Esophagus squamous epithelium (tissue), 5 donors: ENCODE data around the gene PMM1. TPM values are rescaled to one million over a fixed set of nuclear protein-coding genes. Genes with fewer than 3 reads are reported as not detected.

Experiments used
- DNase-seq: peaks from one replicate; lab custom pipeline; 2025; lab: John Stamatoyannopoulos, UW
- H3K27ac ChIP-seq, 4 donors: fragments of 200-600 bp; sonication (generic); one replicate each; pipeline ENCODE4 v1.5.1; 2016 to 2019; ENCODE audit warnings: mild to moderate bottlenecking in 1 of 4
- H3K27me3 ChIP-seq, 4 donors: fragments of 200-600 bp; sonication (generic); 1 replicate in 3 of 4; 2 replicates in 1 of 4; pipeline versions ENCODE4 v1.5.1 to v1.6.0; 2017 to 2021; ENCODE audit warnings: antibody characterized with exemption in 1 of 4
- H3K36me3 ChIP-seq, 3 donors: fragments of 200-600 bp; sonication (generic); one replicate each; pipeline ENCODE4 v1.5.1; 2016 to 2019
- H3K4me1 ChIP-seq, 3 donors: fragments of 200-600 bp; sonication (generic); one replicate each; pipeline ENCODE4 v1.5.1; 2017 to 2019
- H3K4me3 ChIP-seq, 4 donors: fragments of 200-600 bp; sonication (generic); 1 replicate in 3 of 4; 2 replicates in 1 of 4; pipeline ENCODE4 v1.5.1; 2016 to 2019; ENCODE audit warnings: mild to moderate bottlenecking in 2 of 4, moderate library complexity in 1 of 4
- H3K9me3 ChIP-seq, 3 donors: fragments of 200-600 bp; sonication (generic); one replicate each; pipeline ENCODE4 v1.5.1; 2016 to 2019
- POLR2A ChIP-seq, 4 donors: fragments of 450-650 bp; IDR thresholded peaks; one replicate each; pipeline ENCODE4 v1.6.1; 2017; ENCODE audit warnings: antibody characterized with exemption in 4 of 4, mild to moderate bottlenecking in 4 of 4, moderate library complexity in 3 of 4
- WGBS, 2 donors: methylation state at CpG; one replicate each; pipeline ENCODE4 v1.1.5; 2018; 5-methylcytosine and 5-hydroxymethylcytosine counted together
- intact Hi-C: fragments of 100-400 bp; cut with DNase I; formaldehyde crosslinking; loops from one replicate; pipeline ENCODE4 v1.15.0; 2022
- total RNA-seq, 4 donors: library from RNA; depleted of rRNA; stranded (reverse); fragments of >200 nt; gene quantifications; one replicate each; pipeline ENCODE4 v1.1.0, GENCODE V29; 2016
- TF ChIP-seq, protein P1 (sequence below), 6 experiments: fragments of 450-650 bp in 4 of 6; fragments of 200-600 bp in 2 of 6; sonication (generic) in 2 of 6; IDR thresholded peaks; one replicate each; pipeline ENCODE4 v1.5.1; 2016 to 2019; ENCODE audit warnings: antibody characterized with exemption in 6 of 6, mild to moderate bottlenecking in 4 of 6, moderate library complexity in 4 of 6
- donor health status: DM: yes; HTN: yes; CAD: no.

PMM1 gene
- total RNA-seq, 4 donors from 2014 or later = 17.9 to 65.2 (median 49.5) TPM

DNA sequence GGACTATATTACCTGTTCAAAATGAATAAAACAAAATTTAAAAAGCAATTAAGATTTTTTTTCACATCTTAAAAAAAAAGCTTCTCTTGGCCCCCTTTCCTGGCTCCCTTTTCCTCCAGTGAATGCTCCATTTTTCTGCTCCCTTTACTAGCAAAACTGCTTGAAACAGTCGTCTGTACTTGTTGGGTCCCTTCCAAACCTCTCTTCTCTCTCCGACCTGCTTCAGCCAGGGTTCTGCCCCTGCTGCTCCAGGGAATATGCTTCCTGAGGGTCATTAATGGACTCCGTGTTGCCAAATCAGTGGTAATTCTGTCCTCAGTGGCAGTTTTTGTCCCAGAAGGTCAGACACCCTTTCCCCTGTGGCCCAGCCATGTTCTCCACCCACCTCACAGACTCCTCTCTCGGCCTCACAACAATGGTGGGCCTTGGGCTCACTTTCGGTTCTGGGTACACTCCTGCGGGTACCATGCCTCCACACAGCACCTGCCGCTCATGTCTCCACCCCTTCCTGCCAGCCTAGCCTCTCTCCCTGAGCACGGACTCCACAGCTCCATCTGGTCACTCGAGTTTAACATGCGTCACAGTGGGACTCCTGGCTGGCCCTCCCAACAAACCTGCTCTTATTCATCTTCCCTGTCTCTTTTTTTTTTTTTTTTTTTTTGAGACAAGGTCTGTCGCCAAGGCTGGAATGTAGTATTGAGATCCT, 37.6 kb downstream of the PMM1 start:
- Histone ChIP-seq H3K9me3 (no peaks in the 10 kb centered on the region), H3K4me1 (peaks cover 0 to 6% (median 2%) of the 10 kb centered on the region in 3 donors), H3K27me3 (no peaks in the 10 kb centered on the region), H3K27ac (no peak overlapping the region), H3K36me3 (no peaks in the 10 kb centered on the region), H3K4me3 (no peak overlapping the region)
- TF ChIP-seq, protein P1, sequence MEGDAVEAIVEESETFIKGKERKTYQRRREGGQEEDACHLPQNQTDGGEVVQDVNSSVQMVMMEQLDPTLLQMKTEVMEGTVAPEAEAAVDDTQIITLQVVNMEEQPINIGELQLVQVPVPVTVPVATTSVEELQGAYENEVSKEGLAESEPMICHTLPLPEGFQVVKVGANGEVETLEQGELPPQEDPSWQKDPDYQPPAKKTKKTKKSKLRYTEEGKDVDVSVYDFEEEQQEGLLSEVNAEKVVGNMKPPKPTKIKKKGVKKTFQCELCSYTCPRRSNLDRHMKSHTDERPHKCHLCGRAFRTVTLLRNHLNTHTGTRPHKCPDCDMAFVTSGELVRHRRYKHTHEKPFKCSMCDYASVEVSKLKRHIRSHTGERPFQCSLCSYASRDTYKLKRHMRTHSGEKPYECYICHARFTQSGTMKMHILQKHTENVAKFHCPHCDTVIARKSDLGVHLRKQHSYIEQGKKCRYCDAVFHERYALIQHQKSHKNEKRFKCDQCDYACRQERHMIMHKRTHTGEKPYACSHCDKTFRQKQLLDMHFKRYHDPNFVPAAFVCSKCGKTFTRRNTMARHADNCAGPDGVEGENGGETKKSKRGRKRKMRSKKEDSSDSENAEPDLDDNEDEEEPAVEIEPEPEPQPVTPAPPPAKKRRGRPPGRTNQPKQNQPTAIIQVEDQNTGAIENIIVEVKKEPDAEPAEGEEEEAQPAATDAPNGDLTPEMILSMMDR (IDR thresholded peaks at IDR 0.05) = no peak
- no peak for TF ChIP-seq POLR2A (IDR thresholded peaks at IDR 0.05)
- WGBS, 2 donors = 60 to 62% methylated on average over 10 of the region's 11 CpGs
- intact Hi-C loops = no loop called here
- no peak for DNase-seq

DNA sequence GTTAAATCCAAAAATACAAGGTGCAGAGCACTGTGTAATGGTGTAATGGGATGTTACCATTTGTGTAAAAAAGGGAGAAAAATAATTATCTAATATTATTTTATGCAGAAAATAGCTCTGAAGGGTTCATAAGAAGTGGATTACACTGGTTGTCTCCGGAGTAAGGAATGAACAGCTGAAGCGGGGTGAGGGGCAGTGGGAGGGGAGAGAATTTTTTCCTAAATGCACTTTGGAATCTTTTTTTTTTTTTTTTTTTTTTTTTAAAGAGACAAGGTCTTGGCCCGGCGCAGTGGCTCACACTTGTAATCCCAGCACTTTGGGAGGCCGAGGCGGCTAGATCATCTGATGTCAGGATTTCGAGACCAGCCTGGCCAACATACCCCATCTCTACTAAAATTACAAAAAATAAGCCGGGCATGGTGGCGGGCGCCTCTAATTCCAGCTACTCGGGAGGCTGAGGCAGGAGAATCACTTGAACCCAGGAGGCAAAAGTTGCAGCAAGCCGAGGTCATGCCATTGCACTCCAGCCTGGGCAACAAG, 38.6 kb downstream of the PMM1 start:
- TF ChIP-seq, protein P1 (IDR thresholded peaks at IDR 0.05) = no peak
- no peak for TF ChIP-seq POLR2A (IDR thresholded peaks at IDR 0.05)
- Histone ChIP-seq H3K4me1 (no peaks in the 10 kb centered on the region), H3K36me3 (no peaks in the 10 kb centered on the region), H3K27ac (no peak overlapping the region), H3K4me3 (no peak overlapping the region), H3K9me3 (no peaks in the 10 kb centered on the region), H3K27me3 (no peaks in the 10 kb centered on the region)
- no peak for DNase-seq
- WGBS, 2 donors = 77 to 83% methylated on average over 9 to 10 of the region's 12 CpGs
- intact Hi-C loops = no loop called here

- DNase-seq = no peak
- Histone ChIP-seq H3K36me3 (no peaks in the 10 kb centered on the region), H3K27ac (no peak overlapping the region), H3K27me3 (no peaks in the 10 kb centered on the region), H3K9me3 (no peaks in the 10 kb centered on the region), H3K4me1 (peaks cover 7 to 9% (median 8%) of the 10 kb centered on the region in 3 donors), H3K4me3 (no peak overlapping the region)
- no peak for TF ChIP-seq POLR2A (IDR thresholded peaks at IDR 0.05)
- TF ChIP-seq, protein P1 (IDR thresholded peaks at IDR 0.05) = no peak
- intact Hi-C loops = no loop called here
- 77 to 93% methylated on average over 4 to 5 of the region's 5 CpGs for WGBS, 2 donors
These were observed 40.8 kb downstream of the PMM1 start for GRCh38 chr22:41548830-41549211.

DNA sequence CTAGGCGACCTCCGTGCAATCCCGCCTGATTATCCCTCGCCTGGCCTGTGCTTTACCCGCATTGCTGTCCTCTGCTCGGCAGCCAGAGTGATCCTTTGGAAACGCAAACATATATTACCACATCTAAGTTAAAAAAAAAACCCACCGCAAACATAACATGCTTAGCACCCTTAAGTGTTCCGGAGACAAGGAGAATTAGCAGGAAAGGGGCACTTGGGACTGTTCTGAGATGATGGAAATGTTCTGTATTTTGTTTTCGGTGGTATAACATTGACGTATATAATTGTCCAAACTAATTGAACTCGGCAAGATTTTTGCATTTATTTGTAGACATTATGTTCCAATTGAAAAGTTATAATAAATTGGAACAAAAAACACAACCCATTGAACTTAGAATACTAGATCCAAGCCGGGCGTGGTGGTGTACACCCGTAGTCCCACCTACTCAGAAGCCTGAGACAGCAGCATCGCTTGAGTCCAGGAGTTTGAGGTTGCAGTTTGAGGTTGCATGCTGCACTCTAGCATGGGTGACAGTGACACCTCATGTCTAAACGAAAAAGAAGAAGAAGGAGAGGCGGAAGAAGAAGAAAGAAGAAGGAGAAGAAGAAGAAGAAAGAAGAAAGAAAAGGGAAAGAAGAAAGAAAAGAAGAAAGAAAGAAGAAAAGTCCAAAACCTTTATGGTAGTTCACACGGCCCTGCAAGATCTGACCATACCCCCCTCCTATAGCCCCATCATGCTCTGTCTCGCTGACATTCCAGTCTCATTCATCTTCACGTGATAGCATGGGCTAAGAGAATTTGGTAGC, 44.8 kb downstream of the PMM1 start:
- peak overlapping the region in 3 of 4 donors; percentile 93 to 96 (median 93) for H3K27ac ChIP-seq
- peaks cover 0 to 19% (median 3%) of the 10 kb centered on the region in 3 donors for H3K36me3 ChIP-seq
- TF ChIP-seq, protein P1 (IDR thresholded peaks at IDR 0.05) = no peak
- TF ChIP-seq POLR2A (IDR thresholded peaks at IDR 0.05) = no peak
- WGBS, 2 donors = 25 to 27% methylated on average over 14 of the region's 21 CpGs
- intact Hi-C loops = no loop called here
- no peaks in the 10 kb centered on the region for H3K9me3 ChIP-seq
- H3K4me3 ChIP-seq = peak overlapping the region; percentile 75 to 95 (median 92)
- peaks cover 22 to 49% (median 25%) of the 10 kb centered on the region in 3 donors for H3K4me1 ChIP-seq
- no peaks in the 10 kb centered on the region for H3K27me3 ChIP-seq
- no peak for DNase-seq
